Upper lobe of left lung (tissue), 6 donors: ENCODE measurements around the gene GALE. TPM values are rescaled to one million over a fixed set of nuclear protein-coding genes. Genes with fewer than 3 reads are reported as not detected.

Source experiments
- ATAC-seq, 2 donors: fragments of 200-7000 bp; cut with Tn5 transposase; one replicate each; pipeline ENCODE4 v1.9.1; 2022; ENCODE audit warnings: mild to moderate bottlenecking in 2 of 2, moderate library complexity in 2 of 2; ENCODE audit not compliant: low FRiP score in 2 of 2
- DNase-seq, 2 donors: peaks; one replicate each; pipeline ENCODE4 v3.0.0-alpha.2; 2019 to 2020
- H3K27ac ChIP-seq, 4 donors: fragments of 200-600 bp; sonication (generic); one replicate each; pipeline ENCODE4 v1.5.1; 2016 to 2019
- H3K27me3 ChIP-seq, 4 donors: fragments of 200-600 bp; sonication (generic); one replicate each; pipeline ENCODE4 v1.5.1; 2017 to 2019
- H3K36me3 ChIP-seq, 4 donors: fragments of 200-600 bp; sonication (generic); one replicate each; pipeline ENCODE4 v1.5.1; 2016 to 2019
- H3K4me1 ChIP-seq, 4 donors: fragments of 200-600 bp; sonication (generic); one replicate each; pipeline ENCODE4 v1.5.1; 2018 to 2019
- H3K4me3 ChIP-seq, 4 donors: fragments of 200-600 bp; sonication (generic); one replicate each; pipeline ENCODE4 v1.5.1; 2017 to 2019; ENCODE audit warnings: mild to moderate bottlenecking in 2 of 4, moderate library complexity in 1 of 4
- H3K9me3 ChIP-seq, 4 donors: fragments of 200-600 bp; sonication (generic); one replicate each; pipeline ENCODE4 v1.5.1; 2018 to 2019
- EP300 ChIP-seq, 4 donors: sonication (generic); formaldehyde crosslinking; IDR thresholded peaks; one replicate each; pipeline ENCODE4 v1.5.1; 2017; ENCODE audit warnings: antibody characterized with exemption in 4 of 4, control low read depth in 2 of 4
- POLR2A ChIP-seq, 4 donors: fragments of 450-650 bp; IDR thresholded peaks; one replicate each; pipeline ENCODE4 v1.5.1; 2016 to 2017; ENCODE audit warnings: antibody characterized with exemption in 4 of 4, mild to moderate bottlenecking in 2 of 4
- POLR2AphosphoS5 ChIP-seq, 2 donors: sonication (generic); formaldehyde crosslinking; IDR thresholded peaks; one replicate each; pipeline ENCODE4 v1.5.1; 2017; ENCODE audit warnings: antibody characterized with exemption in 2 of 2
- WGBS, 2 donors: methylation state at CpG; one replicate each; pipeline ENCODE4 v1.1.5; 2017 to 2018; 5-methylcytosine and 5-hydroxymethylcytosine counted together
- total RNA-seq, 6 donors: library from RNA; depleted of rRNA in 4 of 6; stranded (reverse); fragments of >200 nt in 4 of 6; gene quantifications; one replicate each; pipeline versions ENCODE4 v1.1.0 to v1.2.1, GENCODE V29; 2016 to 2021
- TF ChIP-seq, protein P1 (sequence below), 6 experiments: fragments of 450-650 bp in 4 of 6; fragments of 200-600 bp in 2 of 6; sonication (generic) in 2 of 6; IDR thresholded peaks; one replicate each; pipeline ENCODE4 v1.5.1; 2016 to 2019; ENCODE audit warnings: antibody characterized with exemption in 6 of 6
- donor health status: DM: no; HTN: no; CAD: no; lungs with moderate emphysema.
- donor health status: DM: no; HTN: yes; CAD: no; lungs with severe emphysema.

GALE gene
- total RNA-seq, 6 donors from 2014 or later, result 49.2 to 95.0 (median 59.7) TPM

DNA sequence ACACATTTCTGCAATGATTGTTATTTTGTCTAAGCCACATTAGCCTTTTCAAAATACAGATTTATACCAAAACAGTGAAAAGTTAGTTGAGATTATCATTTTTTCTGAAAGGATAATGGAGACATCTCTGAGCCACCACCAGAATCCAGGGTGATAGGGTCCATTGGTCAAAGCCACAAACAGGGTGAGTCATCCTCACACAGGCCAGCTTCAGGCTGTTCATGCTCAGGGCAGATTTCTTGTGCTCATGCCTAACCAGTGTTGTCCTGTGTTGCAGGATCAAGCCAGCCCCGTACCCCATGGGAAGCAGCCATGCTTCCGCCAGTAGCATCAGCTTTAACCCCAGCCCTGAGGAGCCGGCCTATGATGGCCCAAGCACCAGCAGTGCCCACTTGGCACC, 43.9 kb downstream of the GALE start:
- Histone ChIP-seq H3K4me1 (peaks cover 0 to 8% (median under 1%) of the 10 kb centered on the region in 4 donors), H3K27ac (no peak overlapping the region), H3K36me3 (peaks cover 87 to 98% (median 94%) of the 10 kb centered on the region in 4 donors), H3K4me3 (no peak overlapping the region), H3K27me3 (no peaks in the 10 kb centered on the region), H3K9me3 (no peaks in the 10 kb centered on the region)
- WGBS, 2 donors, result 93 to 96% methylated on average over 3 of the region's 3 CpGs
- DNase-seq, result no peak
- no peak for TF ChIP-seq POLR2A (IDR thresholded peaks at IDR 0.05)
- TF ChIP-seq POLR2AphosphoS5 (IDR thresholded peaks at IDR 0.05), result no peak
- TF ChIP-seq EP300 (IDR thresholded peaks at IDR 0.05), result no peak
- TF ChIP-seq, protein P1, sequence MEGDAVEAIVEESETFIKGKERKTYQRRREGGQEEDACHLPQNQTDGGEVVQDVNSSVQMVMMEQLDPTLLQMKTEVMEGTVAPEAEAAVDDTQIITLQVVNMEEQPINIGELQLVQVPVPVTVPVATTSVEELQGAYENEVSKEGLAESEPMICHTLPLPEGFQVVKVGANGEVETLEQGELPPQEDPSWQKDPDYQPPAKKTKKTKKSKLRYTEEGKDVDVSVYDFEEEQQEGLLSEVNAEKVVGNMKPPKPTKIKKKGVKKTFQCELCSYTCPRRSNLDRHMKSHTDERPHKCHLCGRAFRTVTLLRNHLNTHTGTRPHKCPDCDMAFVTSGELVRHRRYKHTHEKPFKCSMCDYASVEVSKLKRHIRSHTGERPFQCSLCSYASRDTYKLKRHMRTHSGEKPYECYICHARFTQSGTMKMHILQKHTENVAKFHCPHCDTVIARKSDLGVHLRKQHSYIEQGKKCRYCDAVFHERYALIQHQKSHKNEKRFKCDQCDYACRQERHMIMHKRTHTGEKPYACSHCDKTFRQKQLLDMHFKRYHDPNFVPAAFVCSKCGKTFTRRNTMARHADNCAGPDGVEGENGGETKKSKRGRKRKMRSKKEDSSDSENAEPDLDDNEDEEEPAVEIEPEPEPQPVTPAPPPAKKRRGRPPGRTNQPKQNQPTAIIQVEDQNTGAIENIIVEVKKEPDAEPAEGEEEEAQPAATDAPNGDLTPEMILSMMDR (IDR thresholded peaks at IDR 0.05), result no peak
- ATAC-seq, result peak in 1 of 2 donors; percentile 37

GRCh38 chr1:23752909-23753308, 47.6 kb downstream of the GALE start:
- Histone ChIP-seq H3K27ac (no peak overlapping the region), H3K9me3 (no peaks in the 10 kb centered on the region), H3K27me3 (no peaks in the 10 kb centered on the region), H3K36me3 (peaks cover 69 to 83% (median 74%) of the 10 kb centered on the region in 4 donors), H3K4me1 (peaks cover 5 to 21% (median 12%) of the 10 kb centered on the region in 4 donors), H3K4me3 (no peak overlapping the region)
- DNase-seq (no peak), ATAC-seq (no peak)
- TF ChIP-seq, protein P1 (IDR thresholded peaks at IDR 0.05), result no peak
- TF ChIP-seq POLR2A (IDR thresholded peaks at IDR 0.05) (no peak), POLR2AphosphoS5 (IDR thresholded peaks at IDR 0.05) (no peak), EP300 (IDR thresholded peaks at IDR 0.05) (no peak)
- 82 to 91% methylated on average over 1 of the region's 1 CpG for WGBS, 2 donors

DNA sequence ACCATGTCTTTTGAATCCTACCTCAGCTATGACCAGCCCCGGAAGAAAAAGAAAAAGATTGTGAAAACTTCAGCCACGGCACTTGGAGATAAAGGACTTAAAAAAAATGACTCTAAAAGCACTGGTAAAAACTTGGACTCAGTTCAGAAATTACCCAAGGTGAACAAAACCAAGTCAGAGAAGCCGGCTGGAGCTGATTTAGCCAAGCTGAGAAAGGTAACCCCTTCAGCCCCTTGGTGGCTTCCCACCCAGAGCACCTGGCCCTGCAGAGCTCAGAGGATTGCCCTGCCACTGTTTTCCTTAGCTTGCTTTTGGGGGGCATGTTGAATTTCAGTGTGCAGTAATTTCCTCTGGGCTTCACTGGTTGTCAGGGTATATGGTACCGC, 48.7 kb downstream of the GALE start:
- H3K27ac ChIP-seq, result no peak overlapping the region
- DNase-seq, result no peak
- no peaks in the 10 kb centered on the region for H3K9me3 ChIP-seq
- peaks cover 11 to 27% (median 20%) of the 10 kb centered on the region in 4 donors for H3K4me1 ChIP-seq
- TF ChIP-seq POLR2A (IDR thresholded peaks at IDR 0.05) (no peak), POLR2AphosphoS5 (IDR thresholded peaks at IDR 0.05) (no peak), EP300 (IDR thresholded peaks at IDR 0.05) (no peak)
- TF ChIP-seq, protein P1 (IDR thresholded peaks at IDR 0.05), result no peak
- no peaks in the 10 kb centered on the region for H3K27me3 ChIP-seq
- no peak for ATAC-seq
- WGBS, 2 donors, result 71 to 85% methylated on average over 4 of the region's 4 CpGs
- peaks cover 60 to 77% (median 64%) of the 10 kb centered on the region in 4 donors for H3K36me3 ChIP-seq
- no peak overlapping the region for H3K4me3 ChIP-seq

DNA sequence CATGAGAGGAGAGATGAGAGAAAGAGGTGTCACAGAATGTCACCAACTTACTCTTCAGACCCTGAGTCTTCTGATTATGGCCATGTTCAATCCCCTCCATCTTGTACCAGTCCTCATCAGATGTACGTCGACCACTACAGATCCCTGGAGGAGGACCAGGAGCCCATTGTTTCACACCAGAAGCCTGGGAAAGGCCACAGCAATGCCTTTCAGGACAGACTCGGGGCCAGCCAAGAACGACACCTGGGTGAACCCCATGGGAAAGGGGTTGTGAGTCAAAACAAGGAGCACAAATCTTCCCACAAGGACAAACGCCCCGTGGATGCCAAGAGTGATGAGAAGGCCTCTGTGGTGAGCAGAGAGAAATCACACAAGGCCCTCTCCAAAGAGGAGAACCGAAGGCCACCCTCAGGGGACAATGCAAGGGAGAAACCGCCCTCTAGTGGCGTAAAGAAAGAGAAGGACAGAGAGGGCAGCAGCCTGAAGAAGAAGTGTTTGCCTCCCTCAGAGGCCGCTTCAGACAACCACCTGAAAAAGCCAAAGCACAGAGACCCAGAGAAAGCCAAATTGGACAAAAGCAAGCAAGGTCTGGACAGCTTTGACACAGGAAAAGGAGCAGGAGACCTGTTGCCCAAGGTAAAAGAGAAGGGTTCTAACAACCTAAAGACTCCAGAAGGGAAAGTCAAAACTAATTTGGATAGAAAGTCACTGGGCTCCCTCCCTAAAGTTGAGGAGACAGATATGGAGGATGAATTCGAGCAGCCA, 49.3 kb downstream of the GALE start:
- WGBS, 2 donors, result 62 to 63% methylated on average over 11 of the region's 11 CpGs
- no peak overlapping the region for H3K4me3 ChIP-seq
- TF ChIP-seq EP300 (IDR thresholded peaks at IDR 0.05) (no peak), POLR2A (IDR thresholded peaks at IDR 0.05) (no peak), POLR2AphosphoS5 (IDR thresholded peaks at IDR 0.05) (no peak)
- TF ChIP-seq, protein P1 (IDR thresholded peaks at IDR 0.05), result peak in 5 of 6 experiments; percentile 35 to 54 (median 51)
- H3K27ac ChIP-seq, result no peak overlapping the region
- no peaks in the 10 kb centered on the region for H3K27me3 ChIP-seq
- peaks cover 13 to 30% (median 22%) of the 10 kb centered on the region in 4 donors for H3K4me1 ChIP-seq
- peak in 1 of 2 donors; percentile 36 for DNase-seq
- H3K36me3 ChIP-seq, result peaks cover 54 to 76% (median 58%) of the 10 kb centered on the region in 4 donors
- no peaks in the 10 kb centered on the region for H3K9me3 ChIP-seq
- peak; percentile 59 to 69 for ATAC-seq
